Dedifferentiated amniotic fluid mesenchymal stem cell (primary cell): ENCODE data around the gene UFSP1.
"Not testable (repeated sequence)": the region's sequence is repeated elsewhere in the genome, so short reads cannot be mapped to it uniquely, and the experiment has no call there.

ENCODE experiments used
- DNase-seq: peaks from one replicate; pipeline ENCODE4 v3.0.0-alpha.2; 2016; ENCODE audit errors: extremely low spot score

The UFSP1 gene

GRCh38 chr7:100860702-100861615 is 28.6 kb downstream of the UFSP1 start:
- no peak for DNase-seq

GRCh38 chr7:100859856-100860255 is 29.7 kb downstream of the UFSP1 start:
- no peak for DNase-seq

DNA sequence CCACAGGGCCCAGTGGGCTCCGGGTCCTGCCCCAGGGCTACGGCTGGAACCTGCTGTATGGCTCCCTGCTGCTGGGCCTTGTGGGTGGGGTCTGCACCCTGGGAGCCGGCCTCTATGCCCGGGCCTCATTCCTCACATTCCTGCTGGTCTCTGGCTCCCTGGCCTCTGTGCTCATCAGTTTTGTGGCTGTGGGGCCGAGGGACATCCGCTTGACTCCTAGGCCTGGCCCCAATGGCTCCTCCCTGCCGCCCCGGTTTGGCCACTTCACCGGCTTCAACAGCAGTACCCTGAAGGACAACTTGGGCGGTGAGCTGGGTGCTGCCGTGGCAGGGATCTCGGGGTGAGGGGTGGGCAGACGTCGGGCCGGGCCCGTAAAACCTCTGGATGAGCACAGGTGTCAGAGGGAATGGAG is 32.6 kb downstream of the UFSP1 start:
- DNase-seq = no peak

- DNase-seq = no peak
Measured at GRCh38 chr7:100855515-100855914, 34.0 kb downstream of the UFSP1 start.

- not testable (repeated sequence) for DNase-seq
Measured at GRCh38 chr7:100854899-100855298, 34.6 kb downstream of the UFSP1 start.

- DNase-seq = no peak
Measured at GRCh38 chr7:100854146-100854895, 35.2 kb downstream of the UFSP1 start.

GRCh38 chr7:100852048-100852872 is 37.3 kb downstream of the UFSP1 start, which contains the start of gene SLC12A9:
Gene SLC12A9 (plus strand): TSS chr7:100852713. CDS start chr7:100854198, 1,485 bp downstream.
- DNase-seq = peak; percentile 72

DNA sequence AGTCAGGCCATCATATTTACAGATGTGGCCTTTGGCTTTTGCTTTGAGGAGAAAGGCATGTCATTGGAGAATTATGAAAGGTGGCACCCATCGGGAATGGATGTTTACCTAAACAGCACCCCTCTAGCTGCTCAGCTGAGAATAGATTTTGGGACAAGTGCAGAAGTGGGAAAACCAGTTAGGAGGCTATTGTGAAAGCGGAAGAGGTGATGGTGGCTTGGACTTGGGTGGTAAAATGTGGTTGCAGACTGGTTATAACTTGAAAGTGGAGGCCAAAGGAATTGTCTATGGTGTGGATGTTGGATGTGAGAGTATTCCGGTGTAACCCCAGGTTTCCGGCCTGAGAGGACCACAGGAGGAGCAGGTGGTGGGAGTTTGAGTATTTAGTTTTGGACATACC is 42.2 kb downstream of the UFSP1 start:
- DNase-seq = no peak

GRCh38 chr7:100840470-100841100 is 48.9 kb downstream of the UFSP1 start:
- no peak for DNase-seq

- no peak for DNase-seq
Measured at GRCh38 chr7:100839361-100839760, 50.2 kb downstream of the UFSP1 start.
